ENCODE results near the gene AGFG1.

DNA sequence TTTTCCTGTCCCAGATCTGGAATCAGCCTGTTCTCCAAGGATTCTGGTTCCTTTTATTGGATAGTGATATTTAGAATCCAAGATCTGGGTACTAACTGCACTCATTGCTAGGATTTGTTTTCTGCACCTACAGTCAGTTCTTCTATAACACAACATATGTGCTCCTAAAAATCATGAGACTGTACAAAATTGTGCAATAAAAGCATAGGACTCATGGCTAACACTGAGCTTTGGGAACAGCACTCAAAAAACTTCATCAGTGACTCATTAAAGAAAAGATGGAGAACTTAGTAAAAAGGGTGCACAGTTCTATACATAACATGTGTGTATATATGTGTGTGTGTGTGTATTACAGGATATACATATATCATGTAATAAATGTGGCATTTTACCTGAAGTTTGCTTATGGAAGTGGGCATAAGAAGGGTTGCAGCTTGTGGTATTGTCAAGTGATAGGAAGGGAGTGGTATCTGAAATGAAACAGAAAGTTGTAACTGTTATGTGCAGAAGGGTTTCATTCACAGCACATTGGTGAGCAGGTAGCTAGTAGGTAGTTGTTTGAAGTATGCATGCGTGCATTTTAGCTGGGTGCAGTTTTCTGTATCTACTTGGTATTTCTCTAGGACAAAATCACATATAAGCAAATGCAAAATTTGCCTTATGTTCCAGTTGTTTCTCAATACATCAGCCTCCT, 120.9 kb downstream of the AGFG1 start:
- TF ChIP-seq, protein P1, sequence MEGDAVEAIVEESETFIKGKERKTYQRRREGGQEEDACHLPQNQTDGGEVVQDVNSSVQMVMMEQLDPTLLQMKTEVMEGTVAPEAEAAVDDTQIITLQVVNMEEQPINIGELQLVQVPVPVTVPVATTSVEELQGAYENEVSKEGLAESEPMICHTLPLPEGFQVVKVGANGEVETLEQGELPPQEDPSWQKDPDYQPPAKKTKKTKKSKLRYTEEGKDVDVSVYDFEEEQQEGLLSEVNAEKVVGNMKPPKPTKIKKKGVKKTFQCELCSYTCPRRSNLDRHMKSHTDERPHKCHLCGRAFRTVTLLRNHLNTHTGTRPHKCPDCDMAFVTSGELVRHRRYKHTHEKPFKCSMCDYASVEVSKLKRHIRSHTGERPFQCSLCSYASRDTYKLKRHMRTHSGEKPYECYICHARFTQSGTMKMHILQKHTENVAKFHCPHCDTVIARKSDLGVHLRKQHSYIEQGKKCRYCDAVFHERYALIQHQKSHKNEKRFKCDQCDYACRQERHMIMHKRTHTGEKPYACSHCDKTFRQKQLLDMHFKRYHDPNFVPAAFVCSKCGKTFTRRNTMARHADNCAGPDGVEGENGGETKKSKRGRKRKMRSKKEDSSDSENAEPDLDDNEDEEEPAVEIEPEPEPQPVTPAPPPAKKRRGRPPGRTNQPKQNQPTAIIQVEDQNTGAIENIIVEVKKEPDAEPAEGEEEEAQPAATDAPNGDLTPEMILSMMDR (conservative IDR thresholded peaks at IDR 0.05) = no peak
- no peak for TF ChIP-seq EZH2 (IDR thresholded peaks at IDR 0.05; ENCODE audit: low read depth)
